B cell (primary cell): Measurements from ENCODE around the gene LAMA2.
"Not testable (repeated sequence)": the region's sequence is repeated elsewhere in the genome, so short reads cannot be mapped to it uniquely, and the experiment has no call there.

Experiments used
- CTCF ChIP-seq: fragments of 200-600 bp; IDR thresholded peaks from one replicate; pipeline ENCODE4 v1.8.0; 2022; ENCODE audit warnings: antibody characterized with exemption, mild to moderate bottlenecking
- EZH2 ChIP-seq: IDR thresholded peaks from 2 replicates; pipeline ENCODE4 v1.6.1; 2012; ENCODE audit warnings: borderline replicate concordance, low read depth, mild to moderate bottlenecking, moderate library complexity, low read length; ENCODE audit not compliant: insufficient read depth, poor library complexity, severe bottlenecking

GRCh38 chr6:129159242-129159641, 276.3 kb downstream of the LAMA2 start:
- TF ChIP-seq CTCF, EZH2: not testable (repeated sequence)
